Type B pancreatic cell (in vitro differentiated cells): ENCODE measurements around the gene BTBD17. TPM values are rescaled to one million over a fixed set of nuclear protein-coding genes. Genes with fewer than 3 reads are reported as not detected.

Experiments used
- DNase-seq: peaks from one replicate; pipeline ENCODE4 v3.0.0; 2021; ENCODE audit warnings: mixed read lengths; ENCODE audit not compliant: unreplicated experiment; ENCODE audit errors: extremely low spot score
- H3K27ac Mint-ChIP-seq: 2 replicates; pipeline ENCODE4 v1.8.0; 2021; ENCODE audit warnings: mild to moderate bottlenecking, mixed read lengths
- H3K27me3 Mint-ChIP-seq: 2 replicates; pipeline ENCODE4 v1.8.0; 2021; ENCODE audit warnings: mixed read lengths
- H3K36me3 Mint-ChIP-seq: 2 replicates; pipeline ENCODE4 v1.8.0; 2021; ENCODE audit warnings: mixed read lengths
- H3K4me1 Mint-ChIP-seq: one replicate; pipeline ENCODE4 v1.8.0; 2021; ENCODE audit warnings: mixed read lengths; ENCODE audit not compliant: unreplicated experiment
- H3K4me3 Mint-ChIP-seq: 2 replicates; pipeline ENCODE4 v1.8.0; 2021; ENCODE audit warnings: mild to moderate bottlenecking, mixed read lengths
- H3K9me3 Mint-ChIP-seq: 2 replicates; pipeline ENCODE4 v1.8.0; 2021; ENCODE audit warnings: mixed read lengths
- total RNA-seq: library from RNA; stranded (reverse); gene quantifications from 2 replicates; pipeline ENCODE4 v1.2.1, GENCODE V29; 2021; ENCODE audit warnings: low replicate concordance
- TF ChIP-seq, protein P1 (sequence below): fragments of 200-600 bp; sonication (generic); conservative IDR thresholded peaks from 2 replicates; pipeline ENCODE4 v1.5.0; 2021; ENCODE audit warnings: antibody characterized with exemption, mild to moderate bottlenecking

Gene BTBD17
- total RNA-seq, 1 donor from 2014 or later: 5.2 TPM

DNA sequence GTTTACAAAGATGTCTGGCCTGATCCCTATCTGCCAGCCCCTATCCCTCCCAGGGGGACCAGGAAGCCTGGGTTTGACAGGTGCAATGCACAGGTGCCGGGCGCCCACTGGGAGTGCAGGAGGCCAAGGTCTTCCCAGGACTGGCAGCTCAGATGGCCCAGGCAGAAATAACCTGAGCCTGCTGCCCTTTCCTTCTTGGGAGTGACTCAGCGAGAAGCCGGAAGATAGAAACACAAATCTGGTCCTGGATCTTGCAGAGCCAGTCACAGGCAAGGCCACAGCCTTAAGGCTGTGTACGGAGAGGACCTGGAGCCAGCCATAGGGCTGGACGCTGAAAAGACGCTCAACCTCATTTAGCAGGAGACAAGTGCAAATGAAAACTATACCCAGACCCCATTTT lies 33.3 kb upstream of the BTBD17 start:
- Mint-ChIP-seq H3K4me3 (no peak overlapping the region), H3K4me1 (peaks cover 19% of the 10 kb centered on the region), H3K27me3 (no peaks in the 10 kb centered on the region), H3K9me3 (no peaks in the 10 kb centered on the region), H3K27ac (no peak overlapping the region), H3K36me3 (no peaks in the 10 kb centered on the region)
- TF ChIP-seq, protein P1, sequence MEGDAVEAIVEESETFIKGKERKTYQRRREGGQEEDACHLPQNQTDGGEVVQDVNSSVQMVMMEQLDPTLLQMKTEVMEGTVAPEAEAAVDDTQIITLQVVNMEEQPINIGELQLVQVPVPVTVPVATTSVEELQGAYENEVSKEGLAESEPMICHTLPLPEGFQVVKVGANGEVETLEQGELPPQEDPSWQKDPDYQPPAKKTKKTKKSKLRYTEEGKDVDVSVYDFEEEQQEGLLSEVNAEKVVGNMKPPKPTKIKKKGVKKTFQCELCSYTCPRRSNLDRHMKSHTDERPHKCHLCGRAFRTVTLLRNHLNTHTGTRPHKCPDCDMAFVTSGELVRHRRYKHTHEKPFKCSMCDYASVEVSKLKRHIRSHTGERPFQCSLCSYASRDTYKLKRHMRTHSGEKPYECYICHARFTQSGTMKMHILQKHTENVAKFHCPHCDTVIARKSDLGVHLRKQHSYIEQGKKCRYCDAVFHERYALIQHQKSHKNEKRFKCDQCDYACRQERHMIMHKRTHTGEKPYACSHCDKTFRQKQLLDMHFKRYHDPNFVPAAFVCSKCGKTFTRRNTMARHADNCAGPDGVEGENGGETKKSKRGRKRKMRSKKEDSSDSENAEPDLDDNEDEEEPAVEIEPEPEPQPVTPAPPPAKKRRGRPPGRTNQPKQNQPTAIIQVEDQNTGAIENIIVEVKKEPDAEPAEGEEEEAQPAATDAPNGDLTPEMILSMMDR: no peak
- DNase-seq: no peak

DNA sequence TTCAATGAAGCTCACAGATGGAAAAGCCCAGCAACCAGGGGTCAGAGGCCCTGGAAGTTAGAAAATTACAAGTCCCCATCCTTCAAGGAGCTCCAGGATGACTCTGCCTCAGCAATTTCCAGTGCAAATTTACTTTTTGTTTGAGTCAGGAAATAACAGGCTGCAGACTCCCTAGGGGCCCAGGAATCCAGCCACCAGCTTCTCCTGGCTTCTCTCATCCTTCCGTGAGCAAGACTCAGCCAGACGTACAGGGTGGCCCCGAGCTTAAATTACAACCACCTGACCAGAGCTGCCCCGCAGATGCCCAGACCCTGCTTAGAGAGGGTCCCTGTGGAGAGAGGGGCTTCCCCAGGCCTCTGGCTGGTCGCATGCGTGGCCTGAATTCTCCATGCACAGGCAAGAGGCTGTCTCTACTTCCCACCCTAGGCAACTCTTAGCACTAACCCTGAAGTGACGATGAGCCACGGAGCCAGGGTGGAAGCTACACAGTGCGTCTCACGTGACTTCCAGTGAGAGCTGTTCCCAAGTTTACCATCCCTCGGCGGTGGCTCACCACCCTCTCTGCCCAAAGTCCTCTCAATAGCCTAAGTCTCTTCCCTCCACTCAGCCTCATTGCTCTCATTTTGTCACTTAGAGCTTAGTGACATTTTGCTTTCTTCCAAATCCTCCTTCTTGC lies 32.7 kb upstream of the BTBD17 start:
- Mint-ChIP-seq H3K36me3 (no peaks in the 10 kb centered on the region), H3K9me3 (no peaks in the 10 kb centered on the region), H3K27ac (no peak overlapping the region), H3K4me3 (no peak overlapping the region), H3K4me1 (peaks cover 19% of the 10 kb centered on the region), H3K27me3 (no peaks in the 10 kb centered on the region)
- TF ChIP-seq, protein P1: no peak
- no peak for DNase-seq

DNA sequence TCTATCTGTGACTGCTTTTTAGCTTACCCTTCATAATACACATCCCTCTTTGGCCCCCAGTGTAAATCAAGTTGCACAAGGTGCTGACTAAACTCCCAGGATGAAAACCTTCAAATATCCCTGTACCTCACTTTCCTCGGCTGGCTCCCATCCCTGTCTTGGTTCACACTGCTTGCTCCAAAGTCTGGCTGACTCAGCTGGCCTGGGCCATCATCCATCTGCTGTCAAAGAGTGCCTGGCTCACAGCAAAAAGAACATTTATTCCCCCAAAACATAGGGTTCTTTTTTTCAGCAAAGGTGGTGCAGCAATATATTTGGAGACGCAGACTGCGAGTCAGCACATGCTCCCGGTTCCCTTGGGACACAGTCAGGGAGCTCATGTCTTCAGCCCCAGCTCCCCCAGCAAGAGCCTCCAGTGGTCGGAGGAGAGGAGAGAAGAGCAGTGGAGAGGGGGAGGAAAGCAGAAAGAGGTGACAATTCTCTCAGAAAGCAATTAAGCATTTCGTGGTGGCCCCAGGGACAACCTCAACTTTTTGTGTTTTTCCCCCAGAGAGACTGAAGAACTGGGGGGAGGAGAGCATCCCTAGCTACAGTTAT lies 31.8 kb upstream of the BTBD17 start:
- H3K9me3 Mint-ChIP-seq: no peaks in the 10 kb centered on the region
- DNase-seq: no peak
- TF ChIP-seq, protein P1: no peak
- H3K27me3 Mint-ChIP-seq: no peaks in the 10 kb centered on the region
- H3K4me1 Mint-ChIP-seq: peaks cover 19% of the 10 kb centered on the region
- no peaks in the 10 kb centered on the region for H3K36me3 Mint-ChIP-seq
- no peak overlapping the region for H3K27ac Mint-ChIP-seq
- no peak overlapping the region for H3K4me3 Mint-ChIP-seq

DNA sequence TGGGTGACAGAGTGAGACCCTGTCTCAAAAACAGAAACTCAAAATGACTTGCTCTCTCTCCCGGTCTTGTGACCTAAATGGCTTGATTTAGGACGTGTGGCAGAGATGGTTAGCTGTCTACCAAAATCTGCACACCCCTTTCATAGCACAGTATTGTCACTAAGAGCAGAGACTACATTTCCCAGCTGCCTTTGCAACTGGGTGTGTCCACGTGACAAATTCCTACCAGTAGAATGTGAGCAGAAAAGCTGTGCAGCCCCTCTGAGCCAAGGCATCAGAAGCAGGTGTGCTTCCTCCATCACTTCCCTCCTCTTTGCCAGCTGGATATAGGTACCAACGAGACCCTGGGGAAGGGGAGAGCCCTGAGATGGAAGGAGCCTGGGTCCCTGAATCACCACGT lies 31.2 kb upstream of the BTBD17 start:
- DNase-seq: no peak
- H3K27me3 Mint-ChIP-seq: no peaks in the 10 kb centered on the region
- no peaks in the 10 kb centered on the region for H3K9me3 Mint-ChIP-seq
- H3K27ac Mint-ChIP-seq: no peak overlapping the region
- TF ChIP-seq, protein P1: no peak
- H3K36me3 Mint-ChIP-seq: no peaks in the 10 kb centered on the region
- H3K4me1 Mint-ChIP-seq: peaks cover 19% of the 10 kb centered on the region
- H3K4me3 Mint-ChIP-seq: no peak overlapping the region

DNA sequence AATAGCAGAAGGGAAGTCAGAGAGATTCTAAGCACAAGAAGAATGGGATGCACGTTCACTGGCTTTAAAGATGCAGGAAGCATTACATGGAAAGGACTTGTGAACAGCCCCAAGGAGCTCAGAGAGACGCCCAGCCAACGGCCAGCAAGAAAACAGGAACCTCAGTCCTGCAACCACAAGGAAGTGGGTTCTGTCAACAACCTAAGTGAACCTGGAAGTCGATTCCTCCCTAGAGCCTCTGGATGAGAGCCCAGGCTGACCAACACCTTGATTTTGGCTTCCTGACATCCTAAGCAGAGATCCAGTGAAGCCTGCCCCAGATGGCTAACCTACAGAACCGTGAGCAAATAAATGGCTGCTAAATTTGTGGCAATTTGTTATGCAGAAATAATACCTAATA lies 30.1 kb upstream of the BTBD17 start:
- Mint-ChIP-seq H3K9me3 (no peaks in the 10 kb centered on the region), H3K4me3 (no peak overlapping the region), H3K36me3 (no peaks in the 10 kb centered on the region), H3K27ac (no peak overlapping the region), H3K27me3 (no peaks in the 10 kb centered on the region), H3K4me1 (peaks cover 19% of the 10 kb centered on the region)
- no peak for DNase-seq
- TF ChIP-seq, protein P1: no peak
